ENCODE results near the gene GNMT.

GRCh38 chr6:43009124-43009523 is 48.6 kb downstream of the GNMT start:
- TF ChIP-seq PHB (CRISPR knock-in tag; IDR thresholded peaks at IDR 0.05) (no peak), POLR2A (conservative IDR thresholded peaks at IDR 0.05) (no peak), HNRNPLL (IDR thresholded peaks at IDR 0.05; ENCODE audit: low read depth, low read length, poor library complexity, severe bottlenecking) (no peak), TGIF2 (CRISPR knock-in tag; IDR thresholded peaks at IDR 0.05) (no peak), RCOR1 (IDR thresholded peaks at IDR 0.05; ENCODE audit: borderline replicate concordance in 1 of 2, low read depth in 2 of 2, low read length in 2 of 2) (peak in 1 of 2 experiments; percentile 31; a peak in 1 of 4 replicates), CTCF (IDR thresholded peaks at IDR 0.05 in 2 of 3, conservative IDR thresholded peaks at IDR 0.05 in 1 of 3; ENCODE audit: insufficient read depth in 2 of 3, low read depth in 1 of 3, low read length in 3 of 3) (peak; percentile 70 to 80 (median 77)), ZFP30 (CRISPR knock-in tag; IDR thresholded peaks at IDR 0.05; ENCODE audit: borderline replicate concordance) (no peak), NCOR1 (IDR thresholded peaks at IDR 0.05) (no peak)

All from K562 (cell line).